ENCODE results near the gene IFI27L1.

DNA sequence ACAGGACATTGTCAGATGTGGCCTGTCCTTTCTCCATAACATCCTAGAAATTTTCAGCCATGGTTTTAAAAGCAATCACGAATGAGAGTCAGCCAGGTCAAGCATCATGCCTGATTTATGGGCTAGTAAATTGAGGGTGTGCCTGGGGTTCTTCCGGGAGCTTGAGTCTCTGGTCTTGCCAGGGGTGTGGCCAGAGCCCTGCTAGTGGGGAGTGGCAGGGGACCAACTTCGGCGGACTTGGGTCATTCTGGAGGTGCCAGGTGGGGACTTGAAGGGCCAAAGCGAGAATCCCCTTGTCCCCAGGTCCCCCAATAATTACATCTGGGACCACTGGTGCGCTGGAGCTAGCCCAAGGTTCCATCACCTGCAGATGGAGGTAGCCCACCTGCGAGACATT is 49.2 kb upstream of the IFI27L1 start:
- TF ChIP-seq, protein P1, sequence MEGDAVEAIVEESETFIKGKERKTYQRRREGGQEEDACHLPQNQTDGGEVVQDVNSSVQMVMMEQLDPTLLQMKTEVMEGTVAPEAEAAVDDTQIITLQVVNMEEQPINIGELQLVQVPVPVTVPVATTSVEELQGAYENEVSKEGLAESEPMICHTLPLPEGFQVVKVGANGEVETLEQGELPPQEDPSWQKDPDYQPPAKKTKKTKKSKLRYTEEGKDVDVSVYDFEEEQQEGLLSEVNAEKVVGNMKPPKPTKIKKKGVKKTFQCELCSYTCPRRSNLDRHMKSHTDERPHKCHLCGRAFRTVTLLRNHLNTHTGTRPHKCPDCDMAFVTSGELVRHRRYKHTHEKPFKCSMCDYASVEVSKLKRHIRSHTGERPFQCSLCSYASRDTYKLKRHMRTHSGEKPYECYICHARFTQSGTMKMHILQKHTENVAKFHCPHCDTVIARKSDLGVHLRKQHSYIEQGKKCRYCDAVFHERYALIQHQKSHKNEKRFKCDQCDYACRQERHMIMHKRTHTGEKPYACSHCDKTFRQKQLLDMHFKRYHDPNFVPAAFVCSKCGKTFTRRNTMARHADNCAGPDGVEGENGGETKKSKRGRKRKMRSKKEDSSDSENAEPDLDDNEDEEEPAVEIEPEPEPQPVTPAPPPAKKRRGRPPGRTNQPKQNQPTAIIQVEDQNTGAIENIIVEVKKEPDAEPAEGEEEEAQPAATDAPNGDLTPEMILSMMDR (IDR thresholded peaks at IDR 0.05): no peak
- TF ChIP-seq POLR2A (IDR thresholded peaks at IDR 0.05): no peak
